Measurements from ENCODE around the gene TMTC3. TPM values are rescaled to one million over a fixed set of nuclear protein-coding genes. Genes with fewer than 3 reads are reported as not detected.

Gene TMTC3
- total and polyA plus RNA-seq, 3 donors from 2014 or later: 5.7 to 16.1 (median 12.7) TPM

DNA sequence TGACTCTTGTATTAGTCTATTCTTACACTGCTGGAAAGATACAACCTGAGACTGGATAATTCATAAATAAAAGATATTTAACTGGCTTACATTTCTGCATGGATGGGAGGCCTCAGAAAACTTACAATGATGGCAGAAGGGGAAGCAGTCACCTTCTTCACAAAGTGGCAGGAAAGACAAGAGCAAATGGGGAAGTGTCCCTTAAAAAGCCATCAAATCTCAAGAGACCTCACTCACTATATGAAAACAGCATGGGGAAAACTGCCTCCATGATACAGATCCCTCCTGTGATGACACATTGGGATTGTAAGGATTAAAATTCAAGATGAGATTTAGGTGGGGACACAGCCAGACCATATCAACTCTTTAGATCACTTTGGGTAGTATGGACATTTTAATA is 83.7 kb downstream of the TMTC3 start:
- no peaks in the 10 kb centered on the region for H3K27me3 ChIP-seq
- H3K27ac ChIP-seq: no peak overlapping the region
- H3K9me3 ChIP-seq: no peaks in the 10 kb centered on the region
- no peaks in the 10 kb centered on the region for H3K36me3 ChIP-seq (ENCODE audit: low read depth, missing control alignments)
- TF ChIP-seq, protein P1, sequence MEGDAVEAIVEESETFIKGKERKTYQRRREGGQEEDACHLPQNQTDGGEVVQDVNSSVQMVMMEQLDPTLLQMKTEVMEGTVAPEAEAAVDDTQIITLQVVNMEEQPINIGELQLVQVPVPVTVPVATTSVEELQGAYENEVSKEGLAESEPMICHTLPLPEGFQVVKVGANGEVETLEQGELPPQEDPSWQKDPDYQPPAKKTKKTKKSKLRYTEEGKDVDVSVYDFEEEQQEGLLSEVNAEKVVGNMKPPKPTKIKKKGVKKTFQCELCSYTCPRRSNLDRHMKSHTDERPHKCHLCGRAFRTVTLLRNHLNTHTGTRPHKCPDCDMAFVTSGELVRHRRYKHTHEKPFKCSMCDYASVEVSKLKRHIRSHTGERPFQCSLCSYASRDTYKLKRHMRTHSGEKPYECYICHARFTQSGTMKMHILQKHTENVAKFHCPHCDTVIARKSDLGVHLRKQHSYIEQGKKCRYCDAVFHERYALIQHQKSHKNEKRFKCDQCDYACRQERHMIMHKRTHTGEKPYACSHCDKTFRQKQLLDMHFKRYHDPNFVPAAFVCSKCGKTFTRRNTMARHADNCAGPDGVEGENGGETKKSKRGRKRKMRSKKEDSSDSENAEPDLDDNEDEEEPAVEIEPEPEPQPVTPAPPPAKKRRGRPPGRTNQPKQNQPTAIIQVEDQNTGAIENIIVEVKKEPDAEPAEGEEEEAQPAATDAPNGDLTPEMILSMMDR (IDR thresholded peaks at IDR 0.05): no peak
- TF ChIP-seq POLR2A (IDR thresholded peaks at IDR 0.05): no peak
- intact Hi-C loops (cut with DNase I; ENCODE audit: low total_unique reads): no loop called here
- H3K4me3 ChIP-seq: no peak overlapping the region
- no peaks in the 10 kb centered on the region for H3K4me1 ChIP-seq
- DNase-seq: no peak

DNA sequence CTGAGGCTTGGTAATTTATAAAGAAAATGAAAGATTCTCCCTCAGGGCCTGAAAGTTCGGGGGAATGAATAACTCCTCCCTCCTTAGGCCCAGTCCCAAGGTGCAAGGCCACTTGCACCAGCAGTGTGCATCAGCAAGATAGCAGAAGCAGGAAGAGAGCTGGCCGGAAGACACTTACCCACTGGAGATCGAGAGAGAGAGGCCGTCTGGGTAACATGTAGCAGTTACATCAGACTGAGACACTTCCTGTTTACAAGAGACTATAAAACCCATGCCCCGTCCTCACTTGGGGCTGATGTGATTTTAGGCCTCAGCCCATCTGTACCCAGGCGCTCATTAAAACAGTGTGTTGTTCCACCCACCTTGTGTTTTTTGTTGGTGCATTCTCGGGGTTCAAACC is 85.2 kb downstream of the TMTC3 start:
- Histone ChIP-seq H3K27me3 (no peaks in the 10 kb centered on the region), H3K4me1 (no peaks in the 10 kb centered on the region), H3K4me3 (no peak overlapping the region), H3K36me3 (ENCODE audit: low read depth, missing control alignments) (no peaks in the 10 kb centered on the region), H3K27ac (no peak overlapping the region), H3K9me3 (no peaks in the 10 kb centered on the region)
- intact Hi-C loops (cut with DNase I; ENCODE audit: low total_unique reads): no loop called here
- TF ChIP-seq POLR2A (IDR thresholded peaks at IDR 0.05): no peak
- TF ChIP-seq, protein P1 (IDR thresholded peaks at IDR 0.05): no peak
- DNase-seq: no peak
- WGBS, 2 donors: 66 to 69% methylated on average over 7 of the region's 7 CpGs

DNA sequence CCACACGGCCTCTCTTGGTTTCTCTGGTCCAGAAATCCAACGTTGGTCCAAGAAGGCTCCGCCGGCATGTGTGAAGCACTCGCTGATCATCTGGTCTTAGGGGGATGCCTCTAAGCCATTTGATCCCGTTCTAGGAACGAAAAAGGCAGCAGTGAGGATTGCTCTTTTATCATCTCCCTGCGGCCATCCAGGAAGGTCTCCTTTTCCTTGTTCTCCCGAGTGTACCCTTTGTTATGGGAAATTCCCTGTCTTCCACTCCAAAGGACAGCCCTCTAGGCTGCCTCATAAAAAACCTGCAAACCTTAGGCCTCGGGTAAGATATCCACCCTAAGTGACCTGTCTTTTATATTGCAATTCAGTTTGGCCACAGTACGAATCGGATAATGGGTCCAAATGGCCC is 85.8 kb downstream of the TMTC3 start:
- Histone ChIP-seq H3K27ac (no peak overlapping the region), H3K27me3 (no peaks in the 10 kb centered on the region), H3K4me1 (no peaks in the 10 kb centered on the region), H3K4me3 (no peak overlapping the region), H3K36me3 (ENCODE audit: low read depth, missing control alignments) (no peaks in the 10 kb centered on the region), H3K9me3 (no peaks in the 10 kb centered on the region)
- WGBS, 2 donors: 82 to 90% methylated on average over 12 of the region's 12 CpGs
- DNase-seq: no peak
- TF ChIP-seq POLR2A (IDR thresholded peaks at IDR 0.05): no peak
- TF ChIP-seq, protein P1 (IDR thresholded peaks at IDR 0.05): no peak
- intact Hi-C loops (cut with DNase I; ENCODE audit: low total_unique reads): no loop called here

DNA sequence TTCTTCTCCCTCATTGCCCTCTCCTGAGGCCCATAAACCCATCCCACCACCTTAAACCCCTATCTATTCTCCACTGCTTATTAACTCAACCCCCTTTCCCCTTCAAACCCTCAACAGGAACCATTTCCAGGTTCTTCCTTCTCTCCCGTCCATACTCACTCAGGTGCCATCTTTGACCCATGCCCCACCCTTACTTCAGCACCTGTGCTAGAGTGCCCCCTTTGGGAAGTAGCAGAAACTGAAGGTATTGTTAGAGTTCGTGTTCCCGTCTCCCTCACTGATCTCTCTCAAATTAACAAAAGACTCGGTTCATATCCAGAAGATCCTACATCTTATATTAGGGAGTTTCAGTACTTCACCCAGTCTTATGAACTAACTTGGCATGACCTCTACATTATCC is 86.6 kb downstream of the TMTC3 start:
- no peak overlapping the region for H3K27ac ChIP-seq
- no peaks in the 10 kb centered on the region for H3K36me3 ChIP-seq (ENCODE audit: low read depth, missing control alignments)
- DNase-seq: no peak
- no peak overlapping the region for H3K4me3 ChIP-seq
- TF ChIP-seq, protein P1 (IDR thresholded peaks at IDR 0.05): no peak
- TF ChIP-seq POLR2A (IDR thresholded peaks at IDR 0.05): no peak
- no peaks in the 10 kb centered on the region for H3K27me3 ChIP-seq
- no peaks in the 10 kb centered on the region for H3K9me3 ChIP-seq
- intact Hi-C loops (cut with DNase I; ENCODE audit: low total_unique reads): no loop called here
- no peaks in the 10 kb centered on the region for H3K4me1 ChIP-seq
- 86 to 93% methylated on average over 4 of the region's 4 CpGs for WGBS, 2 donors

DNA sequence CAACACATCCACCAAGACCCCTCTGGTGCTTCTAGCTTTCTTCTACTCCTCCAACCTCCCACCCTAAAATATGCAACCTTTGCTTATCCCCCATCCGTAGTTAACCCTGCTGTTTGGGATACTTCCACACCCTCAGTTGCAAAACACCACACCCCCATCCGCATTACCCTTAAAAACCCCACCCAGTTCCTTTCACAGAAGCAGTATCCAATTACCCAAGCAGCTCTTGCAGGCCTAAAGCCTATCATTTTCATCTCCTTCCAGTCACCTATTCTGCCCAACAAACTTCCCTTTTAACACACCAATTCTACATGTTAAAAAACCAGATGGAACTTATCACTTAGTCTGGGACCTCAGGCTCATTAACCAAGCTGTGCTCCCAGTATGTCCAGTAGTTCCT is 88.2 kb downstream of the TMTC3 start:
- 93 to 96% methylated on average over 2 of the region's 2 CpGs for WGBS, 2 donors
- no peak for DNase-seq
- Histone ChIP-seq H3K27me3 (no peaks in the 10 kb centered on the region), H3K4me1 (no peaks in the 10 kb centered on the region), H3K9me3 (no peaks in the 10 kb centered on the region), H3K4me3 (no peak overlapping the region), H3K27ac (no peak overlapping the region), H3K36me3 (ENCODE audit: low read depth, missing control alignments) (no peaks in the 10 kb centered on the region)
- intact Hi-C loops (cut with DNase I; ENCODE audit: low total_unique reads): no loop called here
- no peak for TF ChIP-seq POLR2A (IDR thresholded peaks at IDR 0.05)
- TF ChIP-seq, protein P1 (IDR thresholded peaks at IDR 0.05): no peak

All from testis (tissue), 3 donors.